ENCODE results near the gene CCL4. TPM values are rescaled to one million over a fixed set of nuclear protein-coding genes. Genes with fewer than 3 reads are reported as not detected.
"Not testable (repeated sequence)": the region's sequence is repeated elsewhere in the genome, so short reads cannot be mapped to it uniquely, and the experiment has no call there.

CCL4 gene
- total RNA-seq, 1 donor from 2014 or later: not detected

GRCh38 chr17:36095992-36096391 lies 7.6 kb upstream of the CCL4 start:
- H3F3A ChIP-seq (ENCODE audit: low read depth): no peaks in the 10 kb centered on the region
- no peaks in the 10 kb centered on the region for H3K36me3 ChIP-seq
- H3K27ac ChIP-seq: no peak overlapping the region
- no peaks in the 10 kb centered on the region for H4K20me1 ChIP-seq (ENCODE audit: low read depth)
- H3K79me2 ChIP-seq (ENCODE audit: low read depth): no peaks in the 10 kb centered on the region
- H3K4me3 Mint-ChIP-seq: no peak overlapping the region
- no peak overlapping the region for H2AFZ ChIP-seq (replicated peaks)
- H3K4me1 Mint-ChIP-seq: peaks cover 3% of the 10 kb centered on the region
- no peak overlapping the region for H3K4me2 ChIP-seq
- no peak overlapping the region for H3K9ac ChIP-seq
- no peaks in the 10 kb centered on the region for H3K27me3 ChIP-seq
- DNase-seq (ENCODE audit: low spot score): no peak
- no peaks in the 10 kb centered on the region for H3K4me1 ChIP-seq
- no peak overlapping the region for H3K4me3 ChIP-seq
- peaks cover 5% of the 10 kb centered on the region for H3K27me3 Mint-ChIP-seq (ENCODE audit: insufficient read depth, low read depth)
- no peaks in the 10 kb centered on the region for H3K36me3 Mint-ChIP-seq
- no peaks in the 10 kb centered on the region for H3K9me3 Mint-ChIP-seq
- H3K9me3 ChIP-seq (ENCODE audit: low read depth): no peaks in the 10 kb centered on the region
- TF ChIP-seq, protein P1, sequence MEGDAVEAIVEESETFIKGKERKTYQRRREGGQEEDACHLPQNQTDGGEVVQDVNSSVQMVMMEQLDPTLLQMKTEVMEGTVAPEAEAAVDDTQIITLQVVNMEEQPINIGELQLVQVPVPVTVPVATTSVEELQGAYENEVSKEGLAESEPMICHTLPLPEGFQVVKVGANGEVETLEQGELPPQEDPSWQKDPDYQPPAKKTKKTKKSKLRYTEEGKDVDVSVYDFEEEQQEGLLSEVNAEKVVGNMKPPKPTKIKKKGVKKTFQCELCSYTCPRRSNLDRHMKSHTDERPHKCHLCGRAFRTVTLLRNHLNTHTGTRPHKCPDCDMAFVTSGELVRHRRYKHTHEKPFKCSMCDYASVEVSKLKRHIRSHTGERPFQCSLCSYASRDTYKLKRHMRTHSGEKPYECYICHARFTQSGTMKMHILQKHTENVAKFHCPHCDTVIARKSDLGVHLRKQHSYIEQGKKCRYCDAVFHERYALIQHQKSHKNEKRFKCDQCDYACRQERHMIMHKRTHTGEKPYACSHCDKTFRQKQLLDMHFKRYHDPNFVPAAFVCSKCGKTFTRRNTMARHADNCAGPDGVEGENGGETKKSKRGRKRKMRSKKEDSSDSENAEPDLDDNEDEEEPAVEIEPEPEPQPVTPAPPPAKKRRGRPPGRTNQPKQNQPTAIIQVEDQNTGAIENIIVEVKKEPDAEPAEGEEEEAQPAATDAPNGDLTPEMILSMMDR (IDR thresholded peaks at IDR 0.05): no peak
- no peak for TF ChIP-seq EZH2phosphoT487 (IDR thresholded peaks at IDR 0.05)
- TF ChIP-seq EZH2 (IDR thresholded peaks at IDR 0.05): no peak
- H3K27ac Mint-ChIP-seq: no peak overlapping the region

DNA sequence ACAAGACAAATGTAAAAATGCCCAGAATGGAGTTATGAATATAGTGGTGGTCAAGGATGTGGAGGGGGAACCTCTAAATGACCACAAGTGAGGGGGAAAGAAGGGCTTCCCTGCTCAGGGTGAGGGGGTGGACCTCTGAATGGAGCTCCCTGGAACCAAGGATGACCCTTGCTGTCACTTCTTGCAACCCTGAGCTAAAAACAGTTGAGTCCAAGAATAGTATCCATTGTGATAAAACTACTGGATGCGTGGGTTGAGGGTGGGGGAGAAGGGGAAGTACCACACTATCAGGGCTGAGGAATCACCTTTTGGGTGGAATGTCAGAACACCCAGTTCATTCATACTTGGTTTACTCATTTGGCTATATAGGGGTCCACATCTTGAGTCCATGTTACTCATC lies 4.6 kb upstream of the CCL4 start:
- not testable (repeated sequence) for H3K27ac Mint-ChIP-seq; H3K4me3 Mint-ChIP-seq; H3K27ac ChIP-seq; H2AFZ ChIP-seq (replicated peaks); H3K36me3 Mint-ChIP-seq; H3K4me1 ChIP-seq; H3K27me3 ChIP-seq; H3K36me3 ChIP-seq; H3K79me2 ChIP-seq (ENCODE audit: low read depth); H3K4me1 Mint-ChIP-seq; H3F3A ChIP-seq (ENCODE audit: low read depth); H3K27me3 Mint-ChIP-seq (ENCODE audit: insufficient read depth, low read depth); H4K20me1 ChIP-seq (ENCODE audit: low read depth); DNase-seq (ENCODE audit: low spot score); H3K9me3 ChIP-seq (ENCODE audit: low read depth); H3K4me3 ChIP-seq; H3K9ac ChIP-seq; H3K4me2 ChIP-seq; H3K9me3 Mint-ChIP-seq

DNA sequence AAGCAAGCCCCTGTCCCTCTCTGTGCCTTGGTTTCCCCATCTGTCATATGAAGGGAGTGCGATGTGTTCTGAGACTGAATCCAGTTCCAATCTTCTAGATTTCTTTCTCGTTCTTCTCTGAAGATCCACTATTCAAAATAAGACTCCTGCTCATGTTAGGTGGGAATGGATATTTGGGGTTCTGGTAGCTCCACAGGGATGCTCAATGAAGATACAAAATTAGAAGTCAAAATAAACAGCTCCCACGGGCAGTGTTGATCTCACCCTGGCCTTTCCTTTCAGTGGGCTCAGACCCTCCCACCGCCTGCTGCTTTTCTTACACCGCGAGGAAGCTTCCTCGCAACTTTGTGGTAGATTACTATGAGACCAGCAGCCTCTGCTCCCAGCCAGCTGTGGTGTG lies 619 bp downstream of the CCL4 start:
- DNase-seq (ENCODE audit: low spot score); H3K9me3 ChIP-seq (ENCODE audit: low read depth); H3K4me1 Mint-ChIP-seq; H3K4me1 ChIP-seq; H3K9me3 Mint-ChIP-seq; H3K27me3 ChIP-seq; H3F3A ChIP-seq (ENCODE audit: low read depth); H3K4me3 Mint-ChIP-seq; H3K36me3 Mint-ChIP-seq; H4K20me1 ChIP-seq (ENCODE audit: low read depth); H3K4me2 ChIP-seq; H3K27ac Mint-ChIP-seq; H3K79me2 ChIP-seq (ENCODE audit: low read depth); H2AFZ ChIP-seq (replicated peaks); H3K4me3 ChIP-seq; H3K27me3 Mint-ChIP-seq (ENCODE audit: insufficient read depth, low read depth); H3K36me3 ChIP-seq; H3K9ac ChIP-seq; H3K27ac ChIP-seq: not testable (repeated sequence)

DNA sequence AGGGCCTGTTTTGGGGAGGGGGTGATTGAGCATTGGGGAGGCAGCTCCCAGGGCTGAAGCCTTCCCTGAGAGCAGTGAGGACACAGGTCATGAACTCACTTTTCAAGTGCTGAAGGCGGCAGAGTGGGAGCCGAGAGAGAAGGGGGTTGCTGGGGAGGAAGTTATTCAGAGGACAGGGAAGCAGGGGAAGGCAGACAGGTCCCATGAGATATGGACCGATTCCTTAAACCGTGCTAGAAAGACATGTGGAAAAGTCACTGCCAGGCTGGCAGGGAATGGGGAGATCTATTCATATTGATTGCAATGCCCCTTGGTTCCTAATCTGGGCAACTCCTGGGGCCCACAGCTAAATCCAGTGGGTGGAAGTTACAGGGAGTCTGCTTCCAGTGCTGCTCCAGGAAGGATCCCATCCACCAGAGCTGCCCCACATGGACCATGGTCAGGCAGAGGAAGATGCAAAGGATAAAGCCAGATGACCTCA lies 1.1 kb downstream of the CCL4 start:
- Histone ChIP-seq H3K27ac (no peak overlapping the region), H3F3A (ENCODE audit: low read depth) (no peaks in the 10 kb centered on the region), H3K4me2 (no peak overlapping the region), H3K27me3 (no peaks in the 10 kb centered on the region), H3K4me1 (no peaks in the 10 kb centered on the region), H2AFZ (replicated peaks) (no peak overlapping the region), H3K4me3 (no peak overlapping the region), H3K79me2 (ENCODE audit: low read depth) (no peaks in the 10 kb centered on the region), H3K36me3 (no peaks in the 10 kb centered on the region), H3K9me3 (ENCODE audit: low read depth) (no peaks in the 10 kb centered on the region), H3K9ac (no peak overlapping the region), H4K20me1 (ENCODE audit: low read depth) (no peaks in the 10 kb centered on the region)
- Mint-ChIP-seq H3K27me3 (ENCODE audit: insufficient read depth, low read depth) (peaks cover 9% of the 10 kb centered on the region), H3K4me3 (no peak overlapping the region), H3K27ac (no peak overlapping the region), H3K36me3 (no peaks in the 10 kb centered on the region), H3K9me3 (no peaks in the 10 kb centered on the region), H3K4me1 (no peaks in the 10 kb centered on the region)
- no peak for DNase-seq (ENCODE audit: low spot score)
- no peak for TF ChIP-seq EZH2phosphoT487 (IDR thresholded peaks at IDR 0.05)
- TF ChIP-seq, protein P1 (IDR thresholded peaks at IDR 0.05): no peak
- no peak for TF ChIP-seq EZH2 (IDR thresholded peaks at IDR 0.05)

Measured in neural progenitor cell (in vitro differentiated cells).